LNCaP clone FGC (cell line): ENCODE results near the gene DOCK2.

Source experiments
- DNase-seq: peaks from one replicate; pipeline ENCODE4 v3.0.0-alpha.2; 2011; ENCODE audit warnings: low read depth
- H3K4me3 ChIP-seq: 2 replicates; pipeline ENCODE4 v1.5.1; 2011; ENCODE audit warnings: mild to moderate bottlenecking, low read depth, low read length, control low read depth
- TF ChIP-seq, protein P1 (sequence below): IDR thresholded peaks from 2 replicates; pipeline ENCODE4 v1.5.1; 2012; ENCODE audit warnings: mild to moderate bottlenecking; ENCODE audit not compliant: control insufficient read depth, insufficient read depth; ENCODE audit errors: extremely low read depth

The DOCK2 gene

DNA sequence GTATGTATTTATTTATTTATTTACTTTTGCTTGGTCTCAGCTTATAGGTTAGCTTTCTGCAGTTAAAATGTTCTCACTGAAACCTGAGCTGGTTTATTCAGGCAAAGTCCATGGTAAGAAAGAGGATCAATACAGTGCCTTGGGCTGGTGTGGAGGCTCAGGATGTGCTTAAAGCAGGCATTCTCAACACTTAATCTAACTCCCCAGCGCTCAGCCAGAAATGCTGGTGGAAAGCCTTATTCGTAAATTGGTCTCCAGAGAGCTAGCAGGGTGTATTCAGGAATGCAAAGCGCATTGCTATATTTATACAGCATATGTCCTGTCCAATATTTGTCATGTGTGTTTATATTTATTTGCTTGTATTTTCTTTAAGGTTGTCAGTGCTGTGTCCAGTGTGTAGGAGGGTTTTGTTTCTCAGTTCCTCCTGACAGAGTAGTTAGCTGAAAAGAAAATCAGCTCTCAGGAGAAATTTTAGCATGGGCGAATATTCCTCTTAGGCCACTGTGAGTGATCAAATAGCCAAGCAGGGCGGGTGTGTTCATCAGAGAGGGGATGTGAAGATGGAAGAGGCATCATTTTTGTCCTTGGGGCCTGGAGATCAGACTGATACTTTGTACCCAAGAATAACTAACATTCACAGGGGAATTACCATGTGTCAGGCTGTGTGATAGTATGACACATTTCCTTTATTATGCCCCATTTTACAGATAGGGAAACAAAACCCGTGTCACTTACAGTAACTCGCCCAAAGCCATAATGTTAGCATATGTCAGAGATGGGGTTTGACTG is 65.8 kb downstream of the DOCK2 start:
- TF ChIP-seq, protein P1, sequence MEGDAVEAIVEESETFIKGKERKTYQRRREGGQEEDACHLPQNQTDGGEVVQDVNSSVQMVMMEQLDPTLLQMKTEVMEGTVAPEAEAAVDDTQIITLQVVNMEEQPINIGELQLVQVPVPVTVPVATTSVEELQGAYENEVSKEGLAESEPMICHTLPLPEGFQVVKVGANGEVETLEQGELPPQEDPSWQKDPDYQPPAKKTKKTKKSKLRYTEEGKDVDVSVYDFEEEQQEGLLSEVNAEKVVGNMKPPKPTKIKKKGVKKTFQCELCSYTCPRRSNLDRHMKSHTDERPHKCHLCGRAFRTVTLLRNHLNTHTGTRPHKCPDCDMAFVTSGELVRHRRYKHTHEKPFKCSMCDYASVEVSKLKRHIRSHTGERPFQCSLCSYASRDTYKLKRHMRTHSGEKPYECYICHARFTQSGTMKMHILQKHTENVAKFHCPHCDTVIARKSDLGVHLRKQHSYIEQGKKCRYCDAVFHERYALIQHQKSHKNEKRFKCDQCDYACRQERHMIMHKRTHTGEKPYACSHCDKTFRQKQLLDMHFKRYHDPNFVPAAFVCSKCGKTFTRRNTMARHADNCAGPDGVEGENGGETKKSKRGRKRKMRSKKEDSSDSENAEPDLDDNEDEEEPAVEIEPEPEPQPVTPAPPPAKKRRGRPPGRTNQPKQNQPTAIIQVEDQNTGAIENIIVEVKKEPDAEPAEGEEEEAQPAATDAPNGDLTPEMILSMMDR: no peak
- no peak for DNase-seq

DNA sequence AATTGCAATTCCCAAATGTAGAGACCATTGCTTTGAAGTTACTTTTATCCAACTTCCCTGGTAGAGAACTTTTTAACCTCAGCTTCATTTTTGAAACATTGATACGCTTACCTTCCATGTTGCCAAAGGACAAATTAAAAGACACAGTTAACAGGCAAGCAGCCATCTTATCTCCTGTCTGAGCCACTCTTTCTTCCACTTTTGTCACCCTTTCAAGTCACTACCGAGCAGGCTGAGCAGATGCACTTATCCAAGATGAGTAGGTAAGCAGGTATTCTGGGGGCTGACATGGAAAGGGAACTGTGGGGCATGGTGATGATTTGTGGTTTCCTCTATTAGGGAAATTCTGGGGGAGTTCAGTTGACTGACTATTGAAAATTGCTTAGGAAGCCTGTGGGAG is 66.7 kb downstream of the DOCK2 start:
- no peak overlapping the region for H3K4me3 ChIP-seq
- TF ChIP-seq, protein P1: no peak
- DNase-seq: no peak

More for the DNA sequence above, 65.8 kb downstream of the DOCK2 start:
- H3K4me3 ChIP-seq: no peak overlapping the region

DNA sequence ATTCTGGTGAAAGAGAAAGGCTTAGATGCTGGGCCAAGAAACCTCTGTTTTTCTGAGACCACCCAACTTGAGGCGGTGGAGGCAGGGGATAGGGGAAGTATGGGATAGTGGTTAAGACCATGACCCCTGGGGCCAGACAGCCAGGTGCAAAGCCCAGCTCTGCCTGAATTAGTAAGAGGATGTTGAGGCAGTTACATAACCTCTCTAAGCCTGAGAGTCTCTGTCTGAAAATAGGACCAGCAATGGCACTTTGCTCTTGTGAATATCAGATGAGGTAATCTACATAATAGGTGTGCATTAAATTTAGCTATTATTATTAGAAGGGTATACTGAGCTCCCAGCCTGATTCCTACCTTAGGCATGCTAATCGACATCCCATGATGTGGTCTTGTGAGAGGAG is 68.2 kb downstream of the DOCK2 start:
- no peak overlapping the region for H3K4me3 ChIP-seq
- TF ChIP-seq, protein P1: no peak
- DNase-seq: no peak

DNA sequence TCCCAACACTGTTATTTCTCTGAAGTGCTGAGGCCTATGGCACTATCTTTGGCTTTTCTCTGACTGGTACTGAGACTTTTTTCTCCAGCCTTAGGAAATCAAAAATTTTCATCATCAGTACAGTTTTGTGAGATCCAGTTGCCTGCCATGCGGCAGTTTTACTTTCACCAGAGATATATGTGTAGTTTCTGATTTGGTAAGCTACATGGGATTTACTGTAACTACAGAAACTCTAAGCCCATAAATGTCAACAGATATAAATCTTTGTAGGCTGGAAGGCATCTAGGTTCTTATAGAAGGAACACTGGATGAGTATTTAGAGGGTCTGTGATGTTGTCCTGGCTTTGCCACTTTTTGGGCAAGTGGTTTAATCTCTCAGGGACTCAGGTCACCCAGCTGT is 69.0 kb downstream of the DOCK2 start:
- no peak for DNase-seq
- TF ChIP-seq, protein P1: no peak

DNA sequence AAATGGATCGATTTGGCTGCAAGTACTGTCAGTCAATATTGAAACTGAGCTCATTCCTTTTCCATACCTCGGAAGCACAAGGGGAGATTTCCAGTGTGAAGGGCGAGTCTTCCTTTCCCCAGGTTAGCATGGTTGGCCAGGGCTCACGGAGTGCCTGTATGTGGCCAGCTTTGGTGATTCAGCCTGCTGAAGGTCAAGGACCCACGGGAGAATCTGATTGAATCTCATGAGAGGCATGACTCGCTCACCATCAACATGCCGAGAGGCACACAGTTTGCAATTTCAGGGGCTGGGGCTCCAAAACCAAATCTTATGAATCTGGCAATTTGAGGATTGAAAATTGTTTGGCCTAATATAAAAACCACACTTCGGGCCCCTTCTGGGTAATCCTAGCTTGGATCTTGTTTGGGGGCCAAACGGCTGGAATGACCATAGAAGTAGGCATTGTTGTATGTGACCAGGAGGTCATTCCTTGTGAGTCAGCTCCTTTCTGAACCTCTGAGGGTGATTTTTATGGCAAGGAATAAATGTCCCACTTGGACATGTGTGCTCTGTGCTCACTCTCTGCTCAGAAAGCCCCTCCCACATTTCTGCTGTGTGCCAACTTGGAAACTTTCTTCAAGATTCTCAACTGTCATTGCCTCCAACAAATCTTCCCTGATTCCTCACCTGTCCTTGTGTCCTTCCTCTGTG is 69.8 kb downstream of the DOCK2 start:
- TF ChIP-seq, protein P1: no peak
- no peak for DNase-seq
- H3K4me3 ChIP-seq: no peak overlapping the region

More for the DNA sequence above, 69.0 kb downstream of the DOCK2 start:
- H3K4me3 ChIP-seq: no peak overlapping the region

DNA sequence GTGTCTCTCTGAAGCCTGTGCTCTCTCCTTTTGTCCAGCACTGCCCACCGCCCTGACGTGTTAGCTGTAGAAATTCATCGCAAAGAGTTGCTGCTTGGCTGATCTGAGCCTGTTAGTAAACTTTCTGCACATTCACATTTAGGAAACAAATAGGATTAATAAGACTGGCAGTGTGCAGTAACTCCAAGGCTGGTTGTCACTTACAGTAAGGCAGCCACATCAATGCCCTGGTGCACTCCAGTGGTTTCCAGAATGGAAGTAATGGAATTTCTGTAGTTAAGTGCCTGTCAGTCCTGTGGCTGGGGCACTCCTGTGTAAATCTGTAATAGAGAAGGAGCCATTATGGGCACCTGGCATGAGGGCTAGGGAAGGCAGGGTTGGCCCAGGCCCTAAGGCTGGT is 70.6 kb downstream of the DOCK2 start:
- H3K4me3 ChIP-seq: no peak overlapping the region
- TF ChIP-seq, protein P1: no peak
- DNase-seq: no peak
